ENCODE measurements around the gene PTPN2. TPM values are rescaled to one million over a fixed set of nuclear protein-coding genes. Genes with fewer than 3 reads are reported as not detected.

PTPN2 gene
- total and polyA plus RNA-seq, 2 experiments from 2014 or later = 49.9 to 65.5 TPM

DNA sequence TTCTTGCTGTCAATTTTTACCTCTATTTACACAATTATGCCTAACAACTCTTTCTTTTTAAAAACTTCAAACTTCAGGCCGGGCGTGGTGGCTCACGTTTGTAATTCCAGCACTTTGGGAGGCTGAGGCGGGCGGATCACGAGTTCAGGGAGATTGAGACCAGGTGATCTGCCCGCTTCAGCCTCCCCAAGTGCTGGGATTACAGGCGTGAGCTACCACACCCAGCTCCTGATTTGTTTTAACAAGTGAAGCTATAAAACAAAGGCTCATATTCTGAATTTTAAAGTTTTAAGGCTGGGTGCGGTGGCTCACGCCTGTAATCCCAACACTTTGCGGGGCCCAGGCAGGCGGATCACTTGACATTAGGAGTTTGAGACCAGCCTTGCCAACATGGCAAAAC lies 15.5 kb downstream of the PTPN2 start:
- no peak overlapping the region for H2AFZ ChIP-seq

More for the DNA sequence above, 15.5 kb downstream of the PTPN2 start:
- H3K4me1 ChIP-seq (ENCODE audit: insufficient read depth) = no peaks in the 10 kb centered on the region
- no peak overlapping the region for H3K27ac Mint-ChIP-seq
- no peak for TF ChIP-seq NANOG (IDR thresholded peaks at IDR 0.05; ENCODE audit: borderline replicate concordance)
- TF ChIP-seq, protein P1, sequence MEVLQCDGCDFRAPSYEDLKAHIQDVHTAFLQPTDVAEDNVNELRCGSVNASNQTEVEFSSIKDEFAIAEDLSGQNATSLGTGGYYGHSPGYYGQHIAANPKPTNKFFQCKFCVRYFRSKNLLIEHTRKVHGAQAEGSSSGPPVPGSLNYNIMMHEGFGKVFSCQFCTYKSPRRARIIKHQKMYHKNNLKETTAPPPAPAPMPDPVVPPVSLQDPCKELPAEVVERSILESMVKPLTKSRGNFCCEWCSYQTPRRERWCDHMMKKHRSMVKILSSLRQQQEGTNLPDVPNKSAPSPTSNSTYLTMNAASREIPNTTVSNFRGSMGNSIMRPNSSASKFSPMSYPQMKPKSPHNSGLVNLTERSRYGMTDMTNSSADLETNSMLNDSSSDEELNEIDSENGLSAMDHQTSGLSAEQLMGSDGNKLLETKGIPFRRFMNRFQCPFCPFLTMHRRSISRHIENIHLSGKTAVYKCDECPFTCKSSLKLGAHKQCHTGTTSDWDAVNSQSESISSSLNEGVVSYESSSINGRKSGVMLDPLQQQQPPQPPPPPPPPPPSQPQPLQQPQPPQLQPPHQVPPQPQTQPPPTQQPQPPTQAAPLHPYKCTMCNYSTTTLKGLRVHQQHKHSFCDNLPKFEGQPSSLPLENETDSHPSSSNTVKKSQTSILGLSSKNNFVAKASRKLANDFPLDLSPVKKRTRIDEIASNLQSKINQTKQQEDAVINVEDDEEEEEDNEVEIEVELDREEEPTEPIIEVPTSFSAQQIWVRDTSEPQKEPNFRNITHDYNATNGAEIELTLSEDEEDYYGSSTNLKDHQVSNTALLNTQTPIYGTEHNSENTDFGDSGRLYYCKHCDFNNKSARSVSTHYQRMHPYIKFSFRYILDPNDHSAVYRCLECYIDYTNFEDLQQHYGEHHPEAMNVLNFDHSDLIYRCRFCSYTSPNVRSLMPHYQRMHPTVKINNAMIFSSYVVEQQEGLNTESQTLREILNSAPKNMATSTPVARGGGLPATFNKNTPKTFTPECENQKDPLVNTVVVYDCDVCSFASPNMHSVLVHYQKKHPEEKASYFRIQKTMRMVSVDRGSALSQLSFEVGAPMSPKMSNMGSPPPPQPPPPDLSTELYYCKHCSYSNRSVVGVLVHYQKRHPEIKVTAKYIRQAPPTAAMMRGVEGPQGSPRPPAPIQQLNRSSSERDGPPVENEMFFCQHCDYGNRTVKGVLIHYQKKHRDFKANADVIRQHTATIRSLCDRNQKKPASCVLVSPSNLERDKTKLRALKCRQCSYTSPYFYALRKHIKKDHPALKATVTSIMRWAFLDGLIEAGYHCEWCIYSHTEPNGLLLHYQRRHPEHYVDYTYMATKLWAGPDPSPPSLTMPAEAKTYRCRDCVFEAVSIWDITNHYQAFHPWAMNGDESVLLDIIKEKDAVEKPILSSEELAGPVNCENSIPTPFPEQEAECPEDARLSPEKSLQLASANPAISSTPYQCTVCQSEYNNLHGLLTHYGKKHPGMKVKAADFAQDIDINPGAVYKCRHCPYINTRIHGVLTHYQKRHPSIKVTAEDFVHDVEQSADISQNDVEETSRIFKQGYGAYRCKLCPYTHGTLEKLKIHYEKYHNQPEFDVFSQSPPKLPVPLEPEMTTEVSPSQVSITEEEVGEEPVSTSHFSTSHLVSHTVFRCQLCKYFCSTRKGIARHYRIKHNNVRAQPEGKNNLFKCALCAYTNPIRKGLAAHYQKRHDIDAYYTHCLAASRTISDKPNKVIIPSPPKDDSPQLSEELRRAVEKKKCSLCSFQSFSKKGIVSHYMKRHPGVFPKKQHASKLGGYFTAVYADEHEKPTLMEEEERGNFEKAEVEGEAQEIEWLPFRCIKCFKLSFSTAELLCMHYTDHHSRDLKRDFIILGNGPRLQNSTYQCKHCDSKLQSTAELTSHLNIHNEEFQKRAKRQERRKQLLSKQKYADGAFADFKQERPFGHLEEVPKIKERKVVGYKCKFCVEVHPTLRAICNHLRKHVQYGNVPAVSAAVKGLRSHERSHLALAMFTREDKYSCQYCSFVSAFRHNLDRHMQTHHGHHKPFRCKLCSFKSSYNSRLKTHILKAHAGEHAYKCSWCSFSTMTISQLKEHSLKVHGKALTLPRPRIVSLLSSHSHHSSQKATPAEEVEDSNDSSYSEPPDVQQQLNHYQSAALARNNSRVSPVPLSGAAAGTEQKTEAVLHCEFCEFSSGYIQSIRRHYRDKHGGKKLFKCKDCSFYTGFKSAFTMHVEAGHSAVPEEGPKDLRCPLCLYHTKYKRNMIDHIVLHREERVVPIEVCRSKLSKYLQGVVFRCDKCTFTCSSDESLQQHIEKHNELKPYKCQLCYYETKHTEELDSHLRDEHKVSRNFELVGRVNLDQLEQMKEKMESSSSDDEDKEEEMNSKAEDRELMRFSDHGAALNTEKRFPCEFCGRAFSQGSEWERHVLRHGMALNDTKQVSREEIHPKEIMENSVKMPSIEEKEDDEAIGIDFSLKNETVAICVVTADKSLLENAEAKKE (CRISPR knock-in tag; IDR thresholded peaks at IDR 0.05) = no peak
- no peak for TF ChIP-seq EZH2 (IDR thresholded peaks at IDR 0.05; ENCODE audit: low read depth, unreplicated experiment)
- TF ChIP-seq POLR2AphosphoS5 (IDR thresholded peaks at IDR 0.05; ENCODE audit: low read depth) = no peak
- no peak for TF ChIP-seq CREB1 (CRISPR knock-in tag; IDR thresholded peaks at IDR 0.05; ENCODE audit: low read depth)
- TF ChIP-seq, protein P2, sequence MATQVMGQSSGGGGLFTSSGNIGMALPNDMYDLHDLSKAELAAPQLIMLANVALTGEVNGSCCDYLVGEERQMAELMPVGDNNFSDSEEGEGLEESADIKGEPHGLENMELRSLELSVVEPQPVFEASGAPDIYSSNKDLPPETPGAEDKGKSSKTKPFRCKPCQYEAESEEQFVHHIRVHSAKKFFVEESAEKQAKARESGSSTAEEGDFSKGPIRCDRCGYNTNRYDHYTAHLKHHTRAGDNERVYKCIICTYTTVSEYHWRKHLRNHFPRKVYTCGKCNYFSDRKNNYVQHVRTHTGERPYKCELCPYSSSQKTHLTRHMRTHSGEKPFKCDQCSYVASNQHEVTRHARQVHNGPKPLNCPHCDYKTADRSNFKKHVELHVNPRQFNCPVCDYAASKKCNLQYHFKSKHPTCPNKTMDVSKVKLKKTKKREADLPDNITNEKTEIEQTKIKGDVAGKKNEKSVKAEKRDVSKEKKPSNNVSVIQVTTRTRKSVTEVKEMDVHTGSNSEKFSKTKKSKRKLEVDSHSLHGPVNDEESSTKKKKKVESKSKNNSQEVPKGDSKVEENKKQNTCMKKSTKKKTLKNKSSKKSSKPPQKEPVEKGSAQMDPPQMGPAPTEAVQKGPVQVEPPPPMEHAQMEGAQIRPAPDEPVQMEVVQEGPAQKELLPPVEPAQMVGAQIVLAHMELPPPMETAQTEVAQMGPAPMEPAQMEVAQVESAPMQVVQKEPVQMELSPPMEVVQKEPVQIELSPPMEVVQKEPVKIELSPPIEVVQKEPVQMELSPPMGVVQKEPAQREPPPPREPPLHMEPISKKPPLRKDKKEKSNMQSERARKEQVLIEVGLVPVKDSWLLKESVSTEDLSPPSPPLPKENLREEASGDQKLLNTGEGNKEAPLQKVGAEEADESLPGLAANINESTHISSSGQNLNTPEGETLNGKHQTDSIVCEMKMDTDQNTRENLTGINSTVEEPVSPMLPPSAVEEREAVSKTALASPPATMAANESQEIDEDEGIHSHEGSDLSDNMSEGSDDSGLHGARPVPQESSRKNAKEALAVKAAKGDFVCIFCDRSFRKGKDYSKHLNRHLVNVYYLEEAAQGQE (IDR thresholded peaks at IDR 0.05; ENCODE audit: unreplicated experiment) = no peak
- TF ChIP-seq STAT1 (IDR thresholded peaks at IDR 0.05; ENCODE audit: unreplicated experiment) = no peak
- TF ChIP-seq, protein P3, sequence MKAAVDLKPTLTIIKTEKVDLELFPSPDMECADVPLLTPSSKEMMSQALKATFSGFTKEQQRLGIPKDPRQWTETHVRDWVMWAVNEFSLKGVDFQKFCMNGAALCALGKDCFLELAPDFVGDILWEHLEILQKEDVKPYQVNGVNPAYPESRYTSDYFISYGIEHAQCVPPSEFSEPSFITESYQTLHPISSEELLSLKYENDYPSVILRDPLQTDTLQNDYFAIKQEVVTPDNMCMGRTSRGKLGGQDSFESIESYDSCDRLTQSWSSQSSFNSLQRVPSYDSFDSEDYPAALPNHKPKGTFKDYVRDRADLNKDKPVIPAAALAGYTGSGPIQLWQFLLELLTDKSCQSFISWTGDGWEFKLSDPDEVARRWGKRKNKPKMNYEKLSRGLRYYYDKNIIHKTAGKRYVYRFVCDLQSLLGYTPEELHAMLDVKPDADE (IDR thresholded peaks at IDR 0.05) = no peak
- DNase-seq (ENCODE audit: low spot score) = no peak
- H3K4me3 ChIP-seq = no peak overlapping the region
- H3K27me3 ChIP-seq (ENCODE audit: insufficient read depth) = no peaks in the 10 kb centered on the region
- no peaks in the 10 kb centered on the region; the same call in 1 of the 2 replicates for H3K36me3 ChIP-seq (ENCODE audit: insufficient read depth)
- H3K36me3 Mint-ChIP-seq (ENCODE audit: low read depth) = peaks cover 16% of the 10 kb centered on the region; the same call in 2 of the 3 replicates
- H3K27ac ChIP-seq (ENCODE audit: low read depth) = 0 out of 2 replicates have a peak overlapping the region, but pooled peaks have one; percentile 51
- H3K4me3 Mint-ChIP-seq = no peak overlapping the region
- H3K9me3 Mint-ChIP-seq = peaks cover 11% of the 10 kb centered on the region; the same call in 2 of the 3 replicates
- peaks cover 96% of the 10 kb centered on the region for H3K79me2 ChIP-seq (replicated peaks; ENCODE audit: insufficient read depth)
- ATAC-seq = no peak
- peaks cover 1% of the 10 kb centered on the region for H3K27me3 Mint-ChIP-seq (ENCODE audit: insufficient read depth, low read depth, poor library complexity)
- H3F3A ChIP-seq (replicated peaks; ENCODE audit: low read depth) = no peaks in the 10 kb centered on the region
- peaks cover 6% of the 10 kb centered on the region; the same call in 1 of the 2 replicates for H4K20me1 ChIP-seq (replicated peaks; ENCODE audit: insufficient read depth)
- peaks cover under 1% of the 10 kb centered on the region; the same call in 1 of the 3 replicates for H3K4me1 Mint-ChIP-seq
- H3K9me2 ChIP-seq (ENCODE audit: insufficient read depth) = no peaks in the 10 kb centered on the region
- no peak overlapping the region for H3K4me2 ChIP-seq

Data from GM23338 (cell line).